HEK293T (cell line): Measurements from ENCODE around the gene TAF7.

Experiments
- HDGF ChIP-seq: fragments of 450-650 bp; IDR thresholded peaks from 2 replicates; pipeline ENCODE4 v1.6.1; 2017; ENCODE audit warnings: antibody characterized with exemption, borderline replicate concordance
- SP1 ChIP-seq: fragments of 450-650 bp; IDR thresholded peaks from 2 replicates; pipeline ENCODE4 v1.6.1; 2017

GRCh38 chr5:141363952-141364660 lies 43.5 kb upstream of the TAF7 start, which contains the start of gene PCDHGA5:
- no peak for TF ChIP-seq SP1
- TF ChIP-seq HDGF = no peak
